HG03354 (cell line): ENCODE data around the gene IQCE.
A peak's percentile ranks its signal among the peaks of the same experiment; 100 is the strongest.

Source experiments
- ATAC-seq: cut with Tn5 transposase; IDR thresholded peaks from one replicate; pipeline ENCODE4 v1.9.1; 2021; ENCODE audit warnings: mild to moderate bottlenecking; ENCODE audit not compliant: unreplicated experiment, poor library complexity, severe bottlenecking

The IQCE gene

DNA sequence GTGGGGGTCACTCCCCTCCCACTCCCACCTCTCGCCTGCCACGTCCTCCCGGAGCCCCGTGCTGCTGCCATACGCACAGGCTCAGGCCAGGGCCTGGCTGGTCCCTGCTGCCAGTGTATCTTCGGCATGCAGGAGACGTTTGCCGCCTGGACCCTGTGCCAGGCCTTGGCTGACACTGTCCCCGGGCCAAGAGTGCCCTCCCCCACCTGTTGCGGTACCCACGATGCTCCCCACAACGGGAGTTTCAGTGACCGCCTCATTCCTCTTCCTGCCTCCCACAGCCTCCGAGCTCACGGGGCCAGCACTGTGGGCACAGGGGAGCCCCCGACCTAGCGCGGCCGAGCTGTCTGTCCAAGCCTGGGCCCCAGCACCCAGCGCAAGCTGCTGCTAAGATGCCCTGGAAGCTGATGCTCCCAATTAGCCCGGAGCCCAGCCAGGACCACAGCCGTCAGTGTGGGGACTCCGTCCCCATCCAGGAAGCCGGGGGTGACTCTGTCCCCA lies 80.5 kb downstream of the IQCE start:
- no peak for ATAC-seq

DNA sequence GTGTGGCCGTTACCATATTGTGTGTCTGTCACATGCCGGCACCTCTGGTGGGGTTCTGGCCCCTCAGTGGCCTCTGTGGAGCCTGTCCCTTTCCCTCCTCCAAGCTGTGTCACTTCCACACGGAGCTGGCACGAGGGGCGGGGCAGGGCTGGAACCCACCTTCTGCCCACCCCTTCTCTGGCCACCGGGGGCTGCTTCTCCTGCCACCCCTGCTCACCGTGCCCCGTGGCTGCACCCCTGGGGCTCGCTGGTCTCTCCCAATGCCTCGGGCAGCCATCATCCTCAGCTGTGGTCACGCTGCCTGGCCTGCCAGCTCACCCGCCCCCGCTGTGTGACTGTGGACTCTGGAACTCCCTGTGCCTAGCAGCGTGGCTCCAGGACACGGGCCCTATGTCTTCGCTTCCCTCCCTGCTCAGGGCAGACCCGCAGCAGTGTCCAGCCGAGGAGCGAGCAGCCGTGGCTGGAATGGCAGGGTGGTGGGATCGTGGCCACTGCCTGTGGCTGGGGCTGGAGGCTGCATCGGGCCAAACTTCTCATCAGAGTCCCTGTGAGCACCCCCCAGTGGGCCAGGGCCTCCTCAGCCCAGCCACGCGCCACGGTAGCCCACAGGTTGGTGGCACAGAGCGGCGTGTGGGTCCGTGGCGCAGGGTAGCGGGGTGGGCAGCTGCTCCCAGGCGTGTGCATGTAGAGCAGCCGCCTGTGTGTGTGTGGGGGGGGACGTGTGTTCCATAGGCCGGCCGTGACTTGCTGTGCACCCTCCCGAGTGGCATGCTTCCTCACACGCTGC lies 81.1 kb downstream of the IQCE start:
- no peak for ATAC-seq

DNA sequence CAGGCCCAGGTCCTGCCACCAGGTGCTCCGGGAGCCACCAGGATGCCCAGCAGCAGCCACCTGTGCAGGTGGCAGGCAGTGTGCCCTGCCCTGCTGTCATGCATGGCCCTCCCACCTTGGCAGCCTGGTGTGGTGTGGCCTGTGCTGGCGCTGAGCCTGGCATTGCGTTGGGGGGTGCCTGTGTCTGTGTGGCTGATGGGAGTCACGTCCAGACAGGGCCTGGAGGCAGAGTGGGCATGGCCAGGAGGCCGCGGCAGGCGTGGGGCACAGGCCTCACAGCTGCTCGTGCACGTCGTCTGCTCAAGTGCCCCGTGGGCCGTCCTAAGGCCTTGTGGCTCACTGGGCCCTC lies 81.7 kb downstream of the IQCE start:
- ATAC-seq = no peak

DNA sequence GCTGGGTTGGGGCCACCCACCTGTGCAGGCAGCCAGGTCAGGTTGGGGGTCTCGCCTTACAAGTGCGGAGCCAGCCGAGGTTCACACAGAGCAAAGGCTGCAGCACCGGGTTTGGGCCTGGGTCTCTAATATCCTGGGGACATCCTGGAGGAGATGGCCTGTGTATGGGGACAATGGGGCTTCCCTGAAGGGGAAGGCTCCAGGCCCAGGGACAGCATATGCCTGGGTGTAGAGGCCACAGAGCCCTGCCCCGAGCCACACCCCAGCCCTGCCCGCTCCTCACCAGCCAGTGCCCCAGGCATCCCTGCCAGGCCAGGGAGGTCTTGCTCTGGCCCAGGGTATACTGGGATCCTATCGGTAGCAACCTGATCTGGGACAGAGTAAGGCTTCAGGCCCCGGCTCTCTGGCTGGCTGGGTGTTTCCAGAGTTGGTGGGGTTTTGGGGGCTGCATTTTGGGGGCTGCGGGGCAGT lies 82.1 kb downstream of the IQCE start:
- ATAC-seq = no peak

DNA sequence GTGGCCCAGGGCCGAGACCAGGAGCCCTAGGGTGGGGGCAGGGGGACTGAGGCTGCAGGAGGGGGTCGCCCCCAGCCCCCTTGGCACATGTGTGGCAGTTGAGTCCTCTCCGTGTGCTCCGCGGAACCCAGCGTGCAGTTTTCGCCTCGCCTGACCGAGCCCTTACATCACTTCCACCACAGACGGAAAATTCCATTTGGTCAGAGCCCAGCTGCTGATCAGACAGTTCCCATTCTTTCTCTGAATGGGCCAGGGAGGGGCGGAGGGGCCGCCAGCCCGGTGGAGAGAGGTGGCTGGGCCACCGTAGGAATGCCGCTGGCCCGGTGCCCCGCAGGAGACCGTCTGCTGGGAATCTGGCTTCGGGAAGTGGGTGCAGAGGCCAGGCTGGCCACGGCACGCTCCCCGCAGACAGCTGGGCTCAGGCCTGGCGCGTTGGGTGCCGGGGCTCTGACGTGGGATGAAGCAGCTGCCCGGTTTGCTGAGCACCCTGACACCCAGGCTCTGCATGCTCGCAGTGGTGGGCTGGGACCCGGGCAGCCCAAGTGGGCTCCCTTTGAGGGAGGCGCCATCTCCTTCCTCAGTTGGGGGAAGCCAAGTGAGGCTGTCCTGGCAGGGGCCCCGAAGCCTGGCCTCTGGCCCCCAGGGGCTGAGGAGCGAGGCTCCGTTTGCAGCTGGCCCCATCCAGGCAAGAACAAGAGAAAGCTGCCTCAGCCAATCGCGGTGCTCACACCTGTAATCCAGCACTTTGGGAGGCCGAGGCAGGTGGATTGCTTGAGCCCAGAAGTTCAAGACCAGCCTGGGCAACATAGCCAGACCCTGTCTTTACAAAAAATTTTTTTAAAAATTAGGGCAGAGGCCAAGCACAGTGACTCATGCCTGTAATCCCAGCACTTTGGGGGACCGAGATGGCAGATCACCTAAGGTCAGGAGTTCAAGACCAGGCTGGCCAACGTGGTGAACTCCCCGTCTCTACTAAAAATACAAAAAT lies 82.9 kb downstream of the IQCE start:
- peak; percentile 53 for ATAC-seq

- no peak for ATAC-seq
These were observed 84.8 kb downstream of the IQCE start for GRCh38 chr7:2643386-2644219.

- no peak for ATAC-seq
These were observed 85.4 kb downstream of the IQCE start for GRCh38 chr7:2644220-2644561.

GRCh38 chr7:2644562-2645273 lies 85.9 kb downstream of the IQCE start:
- peak; percentile 49 for ATAC-seq

- peak; percentile 69 for ATAC-seq
These were observed 86.6 kb downstream of the IQCE start for GRCh38 chr7:2645274-2645868.

DNA sequence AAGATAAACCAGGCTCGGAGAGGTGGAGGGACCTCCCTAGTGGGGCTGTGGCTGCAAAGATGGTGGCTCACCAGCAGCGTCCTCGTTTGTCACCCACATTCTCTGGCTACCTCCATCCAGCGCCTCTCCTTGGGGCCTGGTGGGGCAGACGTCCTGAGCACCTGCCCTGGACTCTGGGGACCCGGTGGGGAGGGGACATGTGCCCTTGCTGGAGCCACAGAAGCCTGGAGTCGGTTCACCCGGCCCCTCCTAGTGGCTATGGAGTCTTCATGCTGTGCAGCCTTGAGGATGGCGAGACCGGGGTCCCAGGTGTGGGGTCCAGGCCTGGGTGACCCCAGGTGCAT lies 87.5 kb downstream of the IQCE start:
- no peak for ATAC-seq

DNA sequence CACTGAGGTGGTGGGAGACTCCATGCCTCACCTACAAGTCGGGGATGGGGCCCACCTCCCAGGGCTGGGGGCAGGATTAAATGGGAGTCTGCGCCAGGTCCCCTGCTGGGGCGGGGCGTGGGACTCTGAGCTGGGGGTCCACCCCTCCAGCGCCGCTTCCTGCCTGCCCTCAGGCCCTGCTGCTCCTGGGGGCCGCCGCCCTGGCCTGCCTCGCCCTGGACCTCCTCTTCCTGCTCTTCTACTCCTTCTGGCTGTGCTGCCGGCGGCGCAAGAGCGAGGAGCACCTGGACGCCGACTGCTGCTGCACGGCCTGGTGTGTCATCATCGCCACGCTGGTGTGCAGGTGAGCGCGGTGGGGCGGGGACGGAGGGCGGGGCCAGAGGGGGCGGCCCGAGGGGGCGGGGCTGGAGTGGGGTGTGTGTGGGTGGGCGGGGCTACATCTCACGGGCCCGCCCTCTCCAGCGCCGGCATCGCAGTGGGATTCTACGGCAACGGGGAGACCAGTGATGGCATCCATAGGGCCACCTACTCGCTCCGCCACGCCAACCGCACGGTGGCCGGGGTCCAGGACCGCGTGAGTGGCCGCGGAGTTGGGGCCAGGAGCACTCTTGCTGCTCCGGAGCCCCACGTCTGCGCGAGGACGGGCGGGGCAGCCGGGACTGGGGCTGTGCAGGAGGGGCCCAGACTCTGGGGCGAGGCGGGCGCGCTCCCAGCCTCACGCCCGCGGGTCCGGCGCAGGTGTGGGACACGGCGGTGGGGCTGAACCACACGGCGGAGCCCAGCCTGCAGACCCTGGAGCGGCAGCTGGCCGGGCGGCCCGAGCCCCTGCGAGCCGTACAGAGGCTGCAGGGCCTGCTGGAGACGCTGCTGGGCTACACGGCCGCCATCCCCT lies 88.1 kb downstream of the IQCE start:
- no peak for ATAC-seq

- no peak for ATAC-seq
These were observed 88.9 kb downstream of the IQCE start for GRCh38 chr7:2647594-2648172.

DNA sequence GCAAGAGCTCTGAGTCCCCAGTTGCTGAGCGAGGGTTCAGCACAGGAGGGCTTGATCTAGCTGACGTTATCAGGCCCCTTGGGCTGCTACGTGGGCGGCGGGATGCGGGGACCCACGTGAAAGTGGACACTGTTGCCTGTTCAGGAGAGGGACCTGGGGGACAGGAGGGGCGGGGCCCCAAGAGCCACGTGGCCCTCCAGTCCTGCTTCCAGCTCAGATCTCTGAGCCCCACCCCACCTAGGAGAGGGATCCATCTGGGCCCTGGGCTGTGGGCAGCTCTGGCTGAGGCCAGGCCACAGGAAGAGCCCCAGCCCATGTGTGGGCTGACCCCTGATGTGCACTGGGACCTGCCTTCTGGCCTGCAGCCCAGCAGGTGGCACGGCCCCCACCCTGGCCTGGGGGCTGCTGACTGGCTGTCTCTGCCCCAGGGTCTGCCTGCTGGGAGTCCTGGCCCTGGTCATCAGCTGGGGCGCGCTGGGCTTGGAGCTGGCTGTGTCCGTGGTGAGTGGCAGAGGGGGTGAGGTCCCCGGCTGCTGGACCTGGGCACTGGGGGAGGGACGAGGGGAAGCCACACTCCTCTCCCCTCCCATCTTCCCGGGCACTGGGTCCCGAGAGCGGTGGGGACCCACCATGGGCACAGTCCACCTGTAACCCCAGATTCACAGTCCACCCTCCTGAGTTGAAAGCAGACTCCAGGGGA lies 90.5 kb downstream of the IQCE start:
- no peak for ATAC-seq

DNA sequence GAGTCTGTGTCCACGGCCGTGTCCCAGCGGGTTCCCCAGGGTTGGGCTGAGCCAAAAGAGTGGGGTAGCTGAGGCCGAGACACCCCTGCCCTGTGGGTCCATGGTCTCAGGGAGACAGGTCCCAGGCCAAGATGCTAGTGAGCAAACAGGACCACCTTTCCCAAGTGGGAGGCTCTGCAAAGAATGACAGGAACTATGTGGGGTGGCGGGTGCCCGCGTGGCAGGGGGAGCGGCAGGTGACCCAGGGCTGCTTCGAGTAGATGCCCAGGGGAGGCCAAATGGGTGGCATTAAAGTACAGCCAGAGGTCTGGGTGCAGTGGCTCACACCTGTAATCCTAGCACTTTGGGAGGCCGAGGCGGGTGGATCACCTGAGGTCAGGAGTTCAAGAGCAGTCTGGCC lies 91.2 kb downstream of the IQCE start:
- no peak for ATAC-seq

DNA sequence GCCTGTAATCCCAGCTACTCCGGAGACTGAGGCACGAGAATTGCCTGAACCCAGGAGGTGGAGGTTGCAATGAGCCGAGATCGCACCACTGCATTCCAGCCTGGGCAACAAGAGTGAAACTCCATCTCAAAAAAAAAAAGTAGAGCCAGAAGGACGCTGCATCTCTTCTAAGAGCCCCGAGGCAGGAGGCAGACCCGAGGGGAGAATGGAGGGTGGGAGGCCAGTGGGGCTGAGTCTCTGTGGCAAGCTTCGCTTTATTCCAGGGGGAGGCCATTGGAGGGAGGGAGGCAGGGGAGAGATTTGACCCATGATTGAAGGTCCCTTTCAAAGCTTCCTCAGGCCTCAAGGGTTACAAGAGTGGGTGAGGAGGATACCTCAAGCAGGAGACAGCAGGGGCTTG lies 91.7 kb downstream of the IQCE start:
- no peak for ATAC-seq

DNA sequence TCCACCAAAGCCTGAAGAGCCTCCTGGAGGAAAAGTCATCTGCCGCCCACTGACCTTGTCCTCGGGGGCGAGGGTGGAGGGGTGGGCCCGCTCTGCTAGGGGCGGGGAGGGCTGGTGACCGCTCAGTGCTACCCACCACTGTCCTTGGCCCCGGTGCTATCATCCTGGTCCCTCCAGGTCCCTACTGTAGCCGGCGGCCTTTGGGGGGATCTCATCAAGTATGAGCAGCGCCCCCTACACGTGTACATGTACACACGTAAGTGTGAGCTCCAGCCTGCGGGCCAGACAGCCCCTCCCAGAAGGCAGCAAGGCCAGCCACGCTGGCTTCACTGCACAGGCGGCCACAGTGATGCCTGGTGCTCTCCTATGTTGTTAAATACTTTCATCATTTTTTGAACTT lies 92.6 kb downstream of the IQCE start:
- ATAC-seq = no peak
